Measurements from ENCODE around the gene SORCS3. TPM values are rescaled to one million over a fixed set of nuclear protein-coding genes. Genes with fewer than 3 reads are reported as not detected.

Gene SORCS3
- total RNA-seq, 1 experiment from 2014 or later, result 0.94 TPM

DNA sequence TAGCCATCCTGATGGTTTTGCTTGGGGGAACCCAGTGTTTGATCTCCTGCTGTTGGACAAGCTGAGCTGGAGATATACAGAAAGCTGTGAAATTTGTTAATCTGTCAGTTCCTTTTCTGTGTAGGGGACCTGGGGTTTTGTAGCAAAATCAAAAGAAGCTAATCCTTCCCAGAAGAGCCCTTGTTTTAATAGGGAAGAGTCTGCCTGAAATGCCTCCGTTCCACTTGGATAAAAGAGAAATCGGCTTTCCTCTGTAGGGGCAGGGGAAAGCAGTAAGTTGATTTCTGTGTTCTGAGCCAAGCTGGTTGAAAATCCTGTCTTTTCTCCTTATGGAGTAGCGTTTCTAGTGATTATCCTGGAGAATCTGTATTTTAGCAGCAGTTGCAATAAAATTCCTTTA, 472.6 kb downstream of the SORCS3 start:
- no peak overlapping the region for H3K27ac Mint-ChIP-seq
- no peak overlapping the region for H3K4me3 Mint-ChIP-seq
- H3K9me3 Mint-ChIP-seq, result peaks cover 29% of the 10 kb centered on the region
- H3K27me3 Mint-ChIP-seq (ENCODE audit: low read depth), result no peaks in the 10 kb centered on the region
- ATAC-seq, result no peak
- ChIA-PET CTCF (no interaction called here), POLR2A (no interaction called here)
- H3K36me3 Mint-ChIP-seq, result peaks cover 15% of the 10 kb centered on the region
- no peak for TF ChIP-seq RORB (CRISPR knock-in tag; IDR thresholded peaks at IDR 0.05)
- TF ChIP-seq SMAD3 (CRISPR knock-in tag; IDR thresholded peaks at IDR 0.05; ENCODE audit: borderline replicate concordance), result no peak
- TF ChIP-seq JAZF1 (CRISPR knock-in tag; IDR thresholded peaks at IDR 0.05), result no peak
- no peak for TF ChIP-seq NR1H2 (CRISPR knock-in tag; IDR thresholded peaks at IDR 0.05)
- TF ChIP-seq ETV6 (CRISPR knock-in tag; IDR thresholded peaks at IDR 0.05), result no peak
- TF ChIP-seq IRF2 (CRISPR knock-in tag; IDR thresholded peaks at IDR 0.05; ENCODE audit: borderline replicate concordance, low read depth), result no peak
- no peak for TF ChIP-seq PRRX2 (CRISPR knock-in tag; IDR thresholded peaks at IDR 0.05)
- no peak for TF ChIP-seq SOX15 (CRISPR knock-in tag; IDR thresholded peaks at IDR 0.05)
- TF ChIP-seq, protein P1, sequence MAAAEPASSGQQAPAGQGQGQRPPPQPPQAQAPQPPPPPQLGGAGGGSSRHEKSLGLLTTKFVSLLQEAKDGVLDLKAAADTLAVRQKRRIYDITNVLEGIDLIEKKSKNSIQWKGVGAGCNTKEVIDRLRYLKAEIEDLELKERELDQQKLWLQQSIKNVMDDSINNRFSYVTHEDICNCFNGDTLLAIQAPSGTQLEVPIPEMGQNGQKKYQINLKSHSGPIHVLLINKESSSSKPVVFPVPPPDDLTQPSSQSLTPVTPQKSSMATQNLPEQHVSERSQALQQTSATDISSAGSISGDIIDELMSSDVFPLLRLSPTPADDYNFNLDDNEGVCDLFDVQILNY (CRISPR knock-in tag; IDR thresholded peaks at IDR 0.05), result no peak
- TF ChIP-seq ESRRA (CRISPR knock-in tag; IDR thresholded peaks at IDR 0.05; ENCODE audit: borderline replicate concordance), result no peak
- DNase-seq (ENCODE audit: low spot score), result no peak
- peaks cover 23% of the 10 kb centered on the region for H3K4me1 Mint-ChIP-seq

DNA sequence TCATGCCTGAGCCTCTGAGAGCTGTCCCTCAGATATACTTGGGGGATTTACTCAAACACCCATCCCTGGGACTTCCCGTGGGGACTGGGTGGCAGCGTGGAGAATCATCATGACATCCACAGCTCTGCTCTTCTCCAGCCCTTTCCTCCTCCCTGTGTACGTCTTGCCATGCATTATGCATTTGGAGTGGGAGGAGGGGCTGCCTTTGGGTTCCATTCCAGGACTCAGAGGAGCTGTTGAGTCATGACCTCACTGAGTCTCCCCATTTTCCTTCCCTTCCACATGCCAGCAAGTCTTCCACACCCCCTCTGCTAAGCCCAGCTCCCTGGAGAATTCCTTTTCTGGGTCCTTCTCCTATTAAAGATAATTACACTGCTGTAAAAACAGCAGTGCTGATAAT, 480.7 kb downstream of the SORCS3 start:
- Mint-ChIP-seq H3K9me3 (peaks cover 27% of the 10 kb centered on the region), H3K4me3 (no peak overlapping the region), H3K4me1 (peaks cover 4% of the 10 kb centered on the region), H3K27ac (no peak overlapping the region), H3K27me3 (ENCODE audit: low read depth) (no peaks in the 10 kb centered on the region), H3K36me3 (peaks cover 16% of the 10 kb centered on the region)
- TF ChIP-seq NFYB (CRISPR knock-in tag; conservative IDR thresholded peaks at IDR 0.05; ENCODE audit: low read depth) (no peak), SMAD4 (CRISPR knock-in tag; IDR thresholded peaks at IDR 0.05) (no peak), ZNF317 (CRISPR knock-in tag; IDR thresholded peaks at IDR 0.05; ENCODE audit: borderline replicate concordance, low read depth) (no peak), CREB1 (CRISPR knock-in tag; IDR thresholded peaks at IDR 0.05) (no peak), ETV6 (CRISPR knock-in tag; IDR thresholded peaks at IDR 0.05) (no peak), RORB (CRISPR knock-in tag; IDR thresholded peaks at IDR 0.05) (no peak), JUN (CRISPR knock-in tag; IDR thresholded peaks at IDR 0.05) (no peak), GRHL2 (CRISPR knock-in tag; IDR thresholded peaks at IDR 0.05; ENCODE audit: insufficient replicate concordance, severe bottlenecking) (no peak), JAZF1 (CRISPR knock-in tag; IDR thresholded peaks at IDR 0.05) (no peak), ATF1 (CRISPR knock-in tag; IDR thresholded peaks at IDR 0.05) (no peak)
- TF ChIP-seq, protein P2, sequence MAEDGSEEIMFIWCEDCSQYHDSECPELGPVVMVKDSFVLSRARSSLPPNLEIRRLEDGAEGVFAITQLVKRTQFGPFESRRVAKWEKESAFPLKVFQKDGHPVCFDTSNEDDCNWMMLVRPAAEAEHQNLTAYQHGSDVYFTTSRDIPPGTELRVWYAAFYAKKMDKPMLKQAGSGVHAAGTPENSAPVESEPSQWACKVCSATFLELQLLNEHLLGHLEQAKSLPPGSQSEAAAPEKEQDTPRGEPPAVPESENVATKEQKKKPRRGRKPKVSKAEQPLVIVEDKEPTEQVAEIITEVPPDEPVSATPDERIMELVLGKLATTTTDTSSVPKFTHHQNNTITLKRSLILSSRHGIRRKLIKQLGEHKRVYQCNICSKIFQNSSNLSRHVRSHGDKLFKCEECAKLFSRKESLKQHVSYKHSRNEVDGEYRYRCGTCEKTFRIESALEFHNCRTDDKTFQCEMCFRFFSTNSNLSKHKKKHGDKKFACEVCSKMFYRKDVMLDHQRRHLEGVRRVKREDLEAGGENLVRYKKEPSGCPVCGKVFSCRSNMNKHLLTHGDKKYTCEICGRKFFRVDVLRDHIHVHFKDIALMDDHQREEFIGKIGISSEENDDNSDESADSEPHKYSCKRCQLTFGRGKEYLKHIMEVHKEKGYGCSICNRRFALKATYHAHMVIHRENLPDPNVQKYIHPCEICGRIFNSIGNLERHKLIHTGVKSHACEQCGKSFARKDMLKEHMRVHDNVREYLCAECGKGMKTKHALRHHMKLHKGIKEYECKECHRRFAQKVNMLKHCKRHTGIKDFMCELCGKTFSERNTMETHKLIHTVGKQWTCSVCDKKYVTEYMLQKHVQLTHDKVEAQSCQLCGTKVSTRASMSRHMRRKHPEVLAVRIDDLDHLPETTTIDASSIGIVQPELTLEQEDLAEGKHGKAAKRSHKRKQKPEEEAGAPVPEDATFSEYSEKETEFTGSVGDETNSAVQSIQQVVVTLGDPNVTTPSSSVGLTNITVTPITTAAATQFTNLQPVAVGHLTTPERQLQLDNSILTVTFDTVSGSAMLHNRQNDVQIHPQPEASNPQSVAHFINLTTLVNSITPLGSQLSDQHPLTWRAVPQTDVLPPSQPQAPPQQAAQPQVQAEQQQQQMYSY (CRISPR knock-in tag; IDR thresholded peaks at IDR 0.05), result no peak
- TF ChIP-seq, protein P3, sequence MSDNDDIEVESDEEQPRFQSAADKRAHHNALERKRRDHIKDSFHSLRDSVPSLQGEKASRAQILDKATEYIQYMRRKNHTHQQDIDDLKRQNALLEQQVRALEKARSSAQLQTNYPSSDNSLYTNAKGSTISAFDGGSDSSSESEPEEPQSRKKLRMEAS (CRISPR knock-in tag; IDR thresholded peaks at IDR 0.05), result no peak
- TF ChIP-seq, protein P4, sequence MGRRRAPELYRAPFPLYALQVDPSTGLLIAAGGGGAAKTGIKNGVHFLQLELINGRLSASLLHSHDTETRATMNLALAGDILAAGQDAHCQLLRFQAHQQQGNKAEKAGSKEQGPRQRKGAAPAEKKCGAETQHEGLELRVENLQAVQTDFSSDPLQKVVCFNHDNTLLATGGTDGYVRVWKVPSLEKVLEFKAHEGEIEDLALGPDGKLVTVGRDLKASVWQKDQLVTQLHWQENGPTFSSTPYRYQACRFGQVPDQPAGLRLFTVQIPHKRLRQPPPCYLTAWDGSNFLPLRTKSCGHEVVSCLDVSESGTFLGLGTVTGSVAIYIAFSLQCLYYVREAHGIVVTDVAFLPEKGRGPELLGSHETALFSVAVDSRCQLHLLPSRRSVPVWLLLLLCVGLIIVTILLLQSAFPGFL (CRISPR knock-in tag; IDR thresholded peaks at IDR 0.05; ENCODE audit: borderline replicate concordance), result no peak
- DNase-seq (ENCODE audit: low spot score), result no peak
- POLR2A ChIA-PET, result no interaction called here
- ATAC-seq, result no peak
- CTCF ChIA-PET, result no interaction called here

Measured in WTC11 (cell line).